K562 (cell line): ENCODE data around the gene LHX3. TPM values are rescaled to one million over a fixed set of nuclear protein-coding genes. Genes with fewer than 3 reads are reported as not detected.

Experiments
- CBX3 ChIP-seq, 2 experiments: IDR thresholded peaks; 1 replicate in 1 of 2; 2 replicates in 1 of 2; pipeline ENCODE4 v1.6.1; 2012; ENCODE audit warnings: inconsistent platforms in 2 of 2, low read length in 2 of 2, borderline replicate concordance in 1 of 2, control low read depth in 1 of 2
- CHAMP1 ChIP-seq: fragments of 450-650 bp; IDR thresholded peaks from 2 replicates; pipeline ENCODE4 v1.6.1; 2016; ENCODE audit warnings: mild to moderate bottlenecking
- DMBX1 ChIP-seq: fragments of 250-450 bp; sonication (Bioruptor Pico); IDR thresholded peaks from 2 replicates; pipeline ENCODE4 v1.8.0; 2022; ENCODE audit warnings: inconsistent platforms, mild to moderate bottlenecking, moderate library complexity, borderline replicate concordance
- PPARD ChIP-seq: fragments of 250-450 bp; sonication (Bioruptor Pico); IDR thresholded peaks from 2 replicates; pipeline ENCODE4 v1.8.0; 2022; ENCODE audit warnings: inconsistent platforms, mild to moderate bottlenecking, moderate library complexity
- STAT6 ChIP-seq: sonication (generic); formaldehyde crosslinking; IDR thresholded peaks from 2 replicates; pipeline ENCODE4 v1.8.1; 2023; ENCODE audit warnings: mild to moderate bottlenecking, missing genetic modification reagents
- TAF15 ChIP-seq: fragments of 200-400 bp; formaldehyde crosslinking; IDR thresholded peaks from 2 replicates; pipeline ENCODE4 v1.6.1; 2017; ENCODE audit warnings: mild to moderate bottlenecking, low read depth, low read length, moderate library complexity
- THRB ChIP-seq: fragments of 450-650 bp; formaldehyde crosslinking; conservative IDR thresholded peaks from 2 replicates; pipeline ENCODE4 v1.4.0; 2022; ENCODE audit warnings: mild to moderate bottlenecking, missing genetic modification characterization
- ZNF197 ChIP-seq: fragments of 200-800 bp; sonication (Bioruptor generic); IDR thresholded peaks from 2 replicates; pipeline ENCODE4 v1.6.1; 2016; ENCODE audit warnings: low read depth, missing genetic modification characterization, missing compliant biosample characterization
- ZNF384 ChIP-seq: IDR thresholded peaks from 2 replicates; pipeline ENCODE4 v1.6.1; 2012; ENCODE audit warnings: low read depth, low read length, improper control_type of control experiment
- ZNF449 ChIP-seq: fragments of 250-450 bp; sonication (Bioruptor Pico); IDR thresholded peaks from 2 replicates; pipeline ENCODE4 v1.8.0; 2022; ENCODE audit warnings: moderate library complexity, mild to moderate bottlenecking, inconsistent platforms
- polyA plus RNA-seq, 8 experiments: library from polyadenylated mRNA; depleted of rRNA in 4 of 8; stranded (reverse) in 5 of 8; unstranded in 3 of 8; fragments of >200 nt; fragmentation: Nextera tagmentation in 2 of 8; fragmentation: Illumina TruSeq in 1 of 8; extraction: Ambion mirVana in 2 of 8; extraction: Trizol in 1 of 8; gene quantifications; 2 replicates each; pipeline versions ENCODE4 v1.2.1 to v1.2.3, GENCODE V29; 2011 to 2014; ENCODE audit warnings: inconsistent platforms in 1 of 8, missing spikeins in 1 of 8
- total RNA-seq, 7 experiments: library from RNA; depleted of rRNA in 6 of 7; stranded (reverse); fragments of >200 nt in 6 of 7; fragmentation: Illumina TruSeq in 2 of 7; extraction: Trizol in 2 of 7; gene quantifications; 2 replicates each; pipeline versions ENCODE4 v1.2.1 to v1.2.3, GENCODE V29; 2011 to 2021; ENCODE audit warnings: low replicate concordance in 1 of 7

LHX3 gene
- total and polyA plus RNA-seq, 9 of the 15 experiments (the other 6 are each of a cell fraction or from before 2014, with no cell fraction given) = 0.09 TPM; not detected in 8

- TF ChIP-seq THRB (CRISPR knock-in tag) (no peak), CBX3 (IDR thresholded peaks at IDR 0.05; ENCODE audit: borderline replicate concordance in 1 of 2, low read length in 2 of 2) (0 out of 3 replicates have a peak, but pooled peaks of 1 of the 2 experiments have one; percentile 57), TAF15 (no peak), PPARD (CRISPR knock-in tag) (no peak), ZNF384 (no peak), STAT6 (CRISPR knock-in tag) (no peak), DMBX1 (CRISPR knock-in tag) (peak; percentile 81), ZNF449 (CRISPR knock-in tag) (no peak), ZNF197 (no peak), CHAMP1 (no peak)
Observed at GRCh38 chr9:136237486-136238341, 32.8 kb upstream of the LHX3 start (continued).
